DOHH2 (cell line): ENCODE measurements around the gene MRPL41.
"Not testable (repeated sequence)": the region's sequence is repeated elsewhere in the genome, so short reads cannot be mapped to it uniquely, and the experiment has no call there.

Source experiments
- H3F3A ChIP-seq: fragments of 200-600 bp; sonication (generic), shearing (Covaris generic); 2 replicates; pipeline ENCODE4 v1.6.0; 2016; ENCODE audit warnings: antibody characterized with exemption, mild to moderate bottlenecking; ENCODE audit not compliant: control insufficient read depth, insufficient read depth
- H3K27ac ChIP-seq: fragments of 200-600 bp; sonication (generic); 2 replicates; pipeline ENCODE4 v1.5.1; 2014; ENCODE audit warnings: low read depth, mild to moderate bottlenecking, low read length, moderate library complexity
- H3K27me3 ChIP-seq: fragments of 200-600 bp; sonication (generic); 2 replicates; pipeline ENCODE4 v1.6.1; 2014; ENCODE audit warnings: mild to moderate bottlenecking, low read length, mixed read lengths; ENCODE audit not compliant: control insufficient read depth
- H3K36me3 ChIP-seq: fragments of 200-600 bp; sonication (generic); 2 replicates; pipeline ENCODE4 v1.6.1; 2014; ENCODE audit warnings: mild to moderate bottlenecking, low read length, moderate library complexity, mixed read lengths; ENCODE audit not compliant: control insufficient read depth
- H3K4me1 ChIP-seq: fragments of 200-600 bp; sonication (generic); 2 replicates; pipeline ENCODE4 v1.6.1; 2014; ENCODE audit warnings: mild to moderate bottlenecking, low read length, mixed read lengths; ENCODE audit not compliant: control insufficient read depth
- H3K4me2 ChIP-seq: fragments of 200-600 bp; sonication (generic); 2 replicates; pipeline ENCODE4 v1.6.0; 2014; ENCODE audit warnings: mild to moderate bottlenecking, low read length, moderate library complexity
- H3K4me3 ChIP-seq: fragments of 200-600 bp; sonication (generic); 2 replicates; pipeline ENCODE4 v1.5.1; 2014; ENCODE audit warnings: mild to moderate bottlenecking, low read length, mixed read lengths
- H3K79me2 ChIP-seq: fragments of 200-600 bp; sonication (generic); 2 replicates; pipeline ENCODE4 v1.6.1; 2014; ENCODE audit warnings: mild to moderate bottlenecking, low read length, mixed read lengths; ENCODE audit not compliant: control insufficient read depth
- H3K9me2 ChIP-seq: fragments of 200-600 bp; sonication (generic); replicated peaks from 2 replicates; pipeline ENCODE4 v1.6.1; 2014; ENCODE audit warnings: mild to moderate bottlenecking, low read length, mixed read lengths; ENCODE audit not compliant: control insufficient read depth
- H3K9me3 ChIP-seq: fragments of 200-600 bp; sonication (generic); 2 replicates; pipeline ENCODE4 v1.6.1; 2014; ENCODE audit warnings: antibody characterized with exemption, low read length, mixed read lengths; ENCODE audit not compliant: control insufficient read depth, insufficient read depth
- H4K20me1 ChIP-seq: fragments of 200-600 bp; sonication (generic); 2 replicates; pipeline ENCODE4 v1.6.0; 2014; ENCODE audit warnings: low read depth, mild to moderate bottlenecking, antibody characterized with exemption, low read length, moderate library complexity; ENCODE audit not compliant: control insufficient read depth, insufficient read depth
- CTCF ChIP-seq: fragments of 200-600 bp; sonication (generic); IDR thresholded peaks from one replicate; pipeline ENCODE4 v1.5.1; 2014; ENCODE audit warnings: antibody characterized with exemption, mild to moderate bottlenecking, low read depth, low read length; ENCODE audit not compliant: poor library complexity, severe bottlenecking
- EZH2phosphoT487 ChIP-seq: fragments of 200-600 bp; sonication (generic); IDR thresholded peaks from 2 replicates; pipeline ENCODE4 v1.6.1; 2017; ENCODE audit warnings: borderline replicate concordance, mild to moderate bottlenecking, antibody characterized with exemption, low read length, moderate library complexity, mixed read lengths

Gene MRPL41

GRCh38 chr9:137530331-137530730, 21.3 kb upstream of the MRPL41 start:
- H3K9me2 ChIP-seq, result no peaks in the 10 kb centered on the region
- H3K9me3 ChIP-seq, result no peaks in the 10 kb centered on the region
- no peak overlapping the region for H3K27ac ChIP-seq
- H3K4me2 ChIP-seq, result no peak overlapping the region
- H4K20me1 ChIP-seq, result no peaks in the 10 kb centered on the region
- H3K36me3 ChIP-seq, result no peaks in the 10 kb centered on the region
- peaks cover 26% of the 10 kb centered on the region for H3K4me1 ChIP-seq
- peaks cover 8% of the 10 kb centered on the region for H3F3A ChIP-seq
- H3K27me3 ChIP-seq, result no peaks in the 10 kb centered on the region
- no peaks in the 10 kb centered on the region; the same call in 1 of the 2 replicates for H3K79me2 ChIP-seq
- TF ChIP-seq CTCF, result no peak
- TF ChIP-seq EZH2phosphoT487, result no peak
- H3K4me3 ChIP-seq, result no peak overlapping the region

- peaks cover 2% of the 10 kb centered on the region; the same call in 1 of the 2 replicates for H3K9me3 ChIP-seq
- no peaks in the 10 kb centered on the region; the same call in 1 of the 2 replicates for H3K79me2 ChIP-seq
- H3K4me1 ChIP-seq, result peaks cover 33% of the 10 kb centered on the region
- no peaks in the 10 kb centered on the region for H4K20me1 ChIP-seq
- no peaks in the 10 kb centered on the region for H3K36me3 ChIP-seq
- no peak overlapping the region for H3K27ac ChIP-seq
- TF ChIP-seq CTCF, result no peak
- TF ChIP-seq EZH2phosphoT487, result no peak
- H3K27me3 ChIP-seq, result no peaks in the 10 kb centered on the region
- no peak overlapping the region for H3K4me2 ChIP-seq
- no peaks in the 10 kb centered on the region for H3K9me2 ChIP-seq
- H3F3A ChIP-seq, result peaks cover 12% of the 10 kb centered on the region
- H3K4me3 ChIP-seq, result no peak overlapping the region
These were observed 20.4 kb upstream of the MRPL41 start for GRCh38 chr9:137531099-137531765.

- not testable (repeated sequence) for H3K36me3 ChIP-seq, H3K4me3 ChIP-seq, H4K20me1 ChIP-seq, H3K27ac ChIP-seq, H3K27me3 ChIP-seq, H3K9me3 ChIP-seq, H3K9me2 ChIP-seq, H3K79me2 ChIP-seq, H3K4me2 ChIP-seq
- H3F3A ChIP-seq, result peaks cover 26% of the 10 kb centered on the region
- H3K4me1 ChIP-seq, result peaks cover 50% of the 10 kb centered on the region
These were observed 18.7 kb upstream of the MRPL41 start for GRCh38 chr9:137532891-137533468.

GRCh38 chr9:137534256-137535119, 17.2 kb upstream of the MRPL41 start:
- Histone ChIP-seq H4K20me1 (no peaks in the 10 kb centered on the region), H3K27me3 (no peaks in the 10 kb centered on the region), H3K4me3 (peak overlapping the region; percentile 22), H3K79me2 (no peaks in the 10 kb centered on the region; the same call in 1 of the 2 replicates), H3K4me2 (peak overlapping the region; percentile 67), H3K36me3 (peaks cover 11% of the 10 kb centered on the region), H3K9me2 (no peaks in the 10 kb centered on the region), H3K27ac (peak overlapping the region; percentile 97), H3K4me1 (peaks cover 62% of the 10 kb centered on the region), H3F3A (peaks cover 29% of the 10 kb centered on the region), H3K9me3 (peaks cover 4% of the 10 kb centered on the region; the same call in 1 of the 2 replicates)
- TF ChIP-seq EZH2phosphoT487 (no peak), CTCF (peak; percentile 68)
